Measurements from ENCODE around the gene PAQR6. TPM values are rescaled to one million over a fixed set of nuclear protein-coding genes. Genes with fewer than 3 reads are reported as not detected.

PAQR6 gene
- total RNA-seq, 1 donor from 2014 or later = 5.8 TPM

DNA sequence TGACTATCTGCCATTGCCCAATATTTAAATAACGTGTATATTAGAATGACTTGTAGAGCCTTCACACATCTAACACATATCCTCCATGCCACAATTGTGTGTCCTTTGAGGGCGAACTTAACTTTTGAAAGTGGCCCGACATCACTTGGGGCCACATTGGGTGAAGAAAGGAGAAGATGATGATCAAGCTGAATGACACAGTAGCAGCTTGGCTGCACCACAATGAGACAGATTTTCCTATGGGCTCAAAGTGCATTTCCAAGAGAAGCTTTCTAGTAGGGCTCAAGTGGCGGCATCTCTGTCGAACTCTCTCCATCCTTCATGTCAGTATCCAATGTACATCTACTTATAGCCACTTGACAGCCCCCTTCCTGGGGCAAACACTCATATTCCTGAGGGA lies 9.6 kb downstream of the PAQR6 start:
- Mint-ChIP-seq H3K36me3 (ENCODE audit: low read depth) (peaks cover 53% of the 10 kb centered on the region), H3K9me3 (no peaks in the 10 kb centered on the region), H3K4me3 (ENCODE audit: low read depth) (no peak overlapping the region), H3K4me1 (ENCODE audit: low read depth) (peaks cover 3% of the 10 kb centered on the region), H3K27me3 (ENCODE audit: low read depth) (no peaks in the 10 kb centered on the region), H3K27ac (no peak overlapping the region)
- intact Hi-C loops (cut with micrococcal nuclease) = no loop called here
- no peak for DNase-seq (ENCODE audit: low spot score)

DNA sequence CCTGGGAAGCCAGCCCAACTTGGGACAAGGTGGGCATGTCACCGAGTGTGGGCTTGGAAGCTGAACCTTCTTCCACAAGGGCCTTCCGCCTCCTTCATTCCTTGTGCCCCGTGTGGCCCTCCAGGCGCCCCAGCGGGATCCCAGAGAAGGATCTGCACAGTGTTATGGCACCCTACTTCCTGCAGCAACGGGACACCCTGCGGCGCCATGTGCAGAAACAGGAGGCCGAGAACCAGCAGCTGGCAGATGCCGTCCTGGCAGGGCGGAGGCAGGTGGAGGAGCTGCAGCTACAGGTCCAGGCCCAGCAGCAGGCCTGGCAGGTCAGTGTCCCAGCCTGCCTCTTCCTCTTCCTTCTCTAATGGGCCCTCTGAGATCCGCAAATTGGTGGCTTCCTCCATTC lies 11.7 kb downstream of the PAQR6 start:
- no peaks in the 10 kb centered on the region for H3K9me3 Mint-ChIP-seq
- DNase-seq (ENCODE audit: low spot score) = no peak
- H3K27me3 Mint-ChIP-seq (ENCODE audit: low read depth) = no peaks in the 10 kb centered on the region
- intact Hi-C loops (cut with micrococcal nuclease) = no loop called here
- H3K27ac Mint-ChIP-seq = no peak overlapping the region
- peaks cover 59% of the 10 kb centered on the region for H3K36me3 Mint-ChIP-seq (ENCODE audit: low read depth)
- no peak overlapping the region for H3K4me3 Mint-ChIP-seq (ENCODE audit: low read depth)
- H3K4me1 Mint-ChIP-seq (ENCODE audit: low read depth) = peaks cover 3% of the 10 kb centered on the region

DNA sequence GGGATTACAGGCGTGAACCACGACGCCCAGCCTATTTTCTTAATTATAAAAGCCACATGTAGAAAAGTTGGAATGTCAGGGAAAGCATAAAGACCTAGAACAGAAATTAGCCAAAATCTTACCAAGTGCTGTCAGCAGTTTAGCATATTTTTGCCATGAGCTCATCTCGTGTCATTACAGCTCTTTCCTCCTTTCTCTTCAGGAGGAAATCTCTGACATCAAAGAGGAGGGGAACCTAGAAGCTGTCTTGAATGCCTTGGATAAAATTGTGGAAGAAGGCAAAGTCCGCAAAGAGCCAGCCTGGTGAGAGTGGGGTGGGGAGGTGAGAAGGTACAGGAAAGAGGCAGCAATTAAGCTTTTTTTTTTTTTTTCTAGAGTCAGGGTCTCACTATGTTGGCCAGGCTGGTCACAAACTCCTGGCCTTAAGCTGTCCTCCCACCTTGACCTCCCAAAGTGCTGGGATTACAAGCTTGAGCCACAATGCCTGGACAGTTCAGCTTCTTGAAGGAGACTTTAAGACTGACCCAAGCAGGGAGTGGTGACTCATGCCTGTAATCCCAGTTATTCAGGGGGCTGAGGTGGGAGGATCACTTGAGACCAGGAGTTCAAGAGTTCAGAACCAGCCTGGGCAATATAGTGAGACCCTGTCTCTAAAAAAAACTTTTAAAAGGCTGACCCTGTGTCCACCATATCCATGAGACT lies 14.3 kb downstream of the PAQR6 start:
- H3K4me1 Mint-ChIP-seq (ENCODE audit: low read depth) = peaks cover 8% of the 10 kb centered on the region
- DNase-seq (ENCODE audit: low spot score) = no peak
- H3K27me3 Mint-ChIP-seq (ENCODE audit: low read depth) = no peaks in the 10 kb centered on the region
- H3K4me3 Mint-ChIP-seq (ENCODE audit: low read depth) = no peak overlapping the region
- H3K36me3 Mint-ChIP-seq (ENCODE audit: low read depth) = peaks cover 55% of the 10 kb centered on the region
- peak overlapping the region; percentile 42 for H3K27ac Mint-ChIP-seq
- intact Hi-C loops (cut with micrococcal nuclease) = no loop called here
- H3K9me3 Mint-ChIP-seq = no peaks in the 10 kb centered on the region

GRCh38 chr1:156232201-156232894 lies 15.5 kb downstream of the PAQR6 start:
- H3K36me3 Mint-ChIP-seq (ENCODE audit: low read depth) = peaks cover 53% of the 10 kb centered on the region
- H3K4me3 Mint-ChIP-seq (ENCODE audit: low read depth) = no peak overlapping the region
- H3K4me1 Mint-ChIP-seq (ENCODE audit: low read depth) = peaks cover 10% of the 10 kb centered on the region
- H3K27ac Mint-ChIP-seq = no peak overlapping the region
- intact Hi-C loops (cut with micrococcal nuclease) = no loop called here
- H3K9me3 Mint-ChIP-seq = no peaks in the 10 kb centered on the region
- no peaks in the 10 kb centered on the region for H3K27me3 Mint-ChIP-seq (ENCODE audit: low read depth)
- no peak for DNase-seq (ENCODE audit: low spot score)

DNA sequence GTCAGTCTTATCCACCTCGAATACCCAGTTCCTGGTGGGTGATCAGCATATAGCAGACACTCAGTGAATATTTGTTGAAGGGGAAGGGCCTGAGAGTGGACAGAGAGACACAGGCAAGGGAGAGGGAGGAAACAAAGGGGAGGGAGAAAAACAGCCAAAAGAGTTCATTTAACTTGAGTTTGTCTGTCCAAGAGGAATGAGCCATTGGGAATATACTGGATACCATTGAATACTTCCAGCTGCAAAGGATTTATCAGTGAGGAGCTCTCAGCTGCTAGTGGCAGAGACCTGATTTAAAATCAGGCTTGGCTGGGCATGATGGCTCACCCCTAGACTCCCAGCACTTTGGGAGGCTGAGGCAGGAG lies 17.4 kb downstream of the PAQR6 start:
- intact Hi-C loops (cut with micrococcal nuclease) = no loop called here
- Mint-ChIP-seq H3K4me3 (ENCODE audit: low read depth) (no peak overlapping the region), H3K27ac (no peak overlapping the region), H3K27me3 (ENCODE audit: low read depth) (no peaks in the 10 kb centered on the region), H3K36me3 (ENCODE audit: low read depth) (peaks cover 50% of the 10 kb centered on the region), H3K9me3 (no peaks in the 10 kb centered on the region), H3K4me1 (ENCODE audit: low read depth) (peaks cover 20% of the 10 kb centered on the region)
- no peak for DNase-seq (ENCODE audit: low spot score)

DNA sequence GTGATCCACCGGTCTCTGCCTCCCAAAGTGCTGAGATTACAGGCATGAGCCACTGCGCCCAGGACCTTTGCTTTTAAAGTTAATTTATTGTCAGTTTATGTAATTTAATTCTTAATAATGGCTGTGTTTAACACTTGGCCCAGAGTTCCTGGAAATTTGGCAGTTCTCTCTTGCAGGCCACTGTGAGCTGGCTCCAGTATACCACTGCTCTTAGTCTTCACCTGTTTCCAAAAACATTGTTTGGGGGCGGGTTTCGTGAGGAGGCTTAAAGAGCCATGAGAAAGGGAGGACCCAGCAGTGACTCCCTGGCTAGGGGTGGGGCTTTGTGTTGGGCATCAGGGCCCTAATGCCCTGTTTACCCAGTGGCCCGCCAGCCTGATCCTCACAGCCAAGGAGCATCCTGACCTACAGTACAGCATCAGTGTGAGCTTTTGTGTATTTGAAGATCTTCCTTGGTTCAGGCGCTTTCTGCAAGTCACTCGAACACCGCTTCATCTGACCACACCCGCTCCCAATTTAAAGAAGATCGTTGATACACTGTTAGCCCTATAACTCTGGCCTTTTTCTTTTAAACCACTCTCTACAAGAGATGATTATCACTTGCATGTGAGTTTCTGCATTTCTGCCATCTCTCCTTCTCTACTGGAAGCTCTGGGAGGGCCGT lies 17.9 kb downstream of the PAQR6 start:
- intact Hi-C loops (cut with micrococcal nuclease) = no loop called here
- no peak for DNase-seq (ENCODE audit: low spot score)
- Mint-ChIP-seq H3K4me3 (ENCODE audit: low read depth) (no peak overlapping the region), H3K9me3 (no peaks in the 10 kb centered on the region), H3K4me1 (ENCODE audit: low read depth) (peaks cover 22% of the 10 kb centered on the region), H3K27ac (no peak overlapping the region), H3K36me3 (ENCODE audit: low read depth) (peaks cover 53% of the 10 kb centered on the region), H3K27me3 (ENCODE audit: low read depth) (no peaks in the 10 kb centered on the region)

GRCh38 chr1:156228501-156228900 lies 19.4 kb downstream of the PAQR6 start:
- DNase-seq (ENCODE audit: low spot score) = no peak
- peaks cover 52% of the 10 kb centered on the region for H3K36me3 Mint-ChIP-seq (ENCODE audit: low read depth)
- intact Hi-C loops (cut with micrococcal nuclease) = no loop called here
- no peak overlapping the region for H3K4me3 Mint-ChIP-seq (ENCODE audit: low read depth)
- no peaks in the 10 kb centered on the region for H3K27me3 Mint-ChIP-seq (ENCODE audit: low read depth)
- no peaks in the 10 kb centered on the region for H3K9me3 Mint-ChIP-seq
- peaks cover 26% of the 10 kb centered on the region for H3K4me1 Mint-ChIP-seq (ENCODE audit: low read depth)
- peak overlapping the region; percentile 77 for H3K27ac Mint-ChIP-seq

DNA sequence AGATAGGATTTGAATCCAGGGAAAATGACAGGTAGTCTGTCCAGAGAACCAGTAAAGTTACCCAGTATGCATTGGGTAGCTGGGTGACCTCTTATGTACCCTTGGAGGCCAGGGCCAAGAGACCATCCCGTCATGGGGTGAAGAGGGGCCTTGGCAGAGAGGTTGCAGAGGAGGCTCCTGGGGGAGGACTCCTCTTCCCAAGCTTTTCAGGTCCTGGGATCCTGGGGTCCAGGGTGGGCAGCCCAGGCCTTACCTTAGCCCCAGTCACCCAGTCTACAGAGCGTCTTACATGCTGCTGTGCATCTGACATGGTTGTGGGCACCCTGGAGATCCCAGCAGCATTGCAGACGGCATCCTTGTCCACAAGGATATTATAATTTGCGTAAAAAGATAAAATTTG lies 21.1 kb downstream of the PAQR6 start:
- Mint-ChIP-seq H3K9me3 (no peaks in the 10 kb centered on the region), H3K27me3 (ENCODE audit: low read depth) (no peaks in the 10 kb centered on the region), H3K4me1 (ENCODE audit: low read depth) (peaks cover 44% of the 10 kb centered on the region), H3K4me3 (ENCODE audit: low read depth) (no peak overlapping the region), H3K27ac (peak overlapping the region; percentile 83), H3K36me3 (ENCODE audit: low read depth) (peaks cover 62% of the 10 kb centered on the region)
- DNase-seq (ENCODE audit: low spot score) = no peak
- intact Hi-C loops (cut with micrococcal nuclease) = loop anchor here (1.0 kb wide), 1 partner anchor 8 kb away; no protein-coding TSS in a partner anchor

DNA sequence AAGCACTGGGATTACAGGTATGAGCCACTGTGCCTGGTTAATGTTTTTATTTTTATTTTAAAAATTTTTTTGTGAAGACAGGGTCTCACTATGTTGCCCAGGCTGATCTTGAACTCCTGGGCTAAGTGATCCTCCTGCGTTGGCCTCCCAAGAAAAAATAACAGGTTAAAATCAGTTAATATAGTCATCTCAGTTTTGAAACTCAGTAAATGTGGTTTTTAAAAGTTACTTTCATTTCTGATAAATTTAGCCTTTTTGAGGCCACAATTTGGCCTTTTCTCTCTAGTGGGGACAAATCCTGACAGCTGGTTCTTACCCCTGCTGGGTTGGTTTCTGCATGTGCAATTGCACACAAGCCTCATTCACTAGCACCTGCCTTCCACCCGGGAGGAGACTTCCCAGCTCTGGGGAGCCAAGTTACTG lies 21.7 kb downstream of the PAQR6 start:
- peaks cover 67% of the 10 kb centered on the region for H3K36me3 Mint-ChIP-seq (ENCODE audit: low read depth)
- H3K27ac Mint-ChIP-seq = peak overlapping the region; percentile 83
- H3K27me3 Mint-ChIP-seq (ENCODE audit: low read depth) = no peaks in the 10 kb centered on the region
- no peaks in the 10 kb centered on the region for H3K9me3 Mint-ChIP-seq
- no peak overlapping the region for H3K4me3 Mint-ChIP-seq (ENCODE audit: low read depth)
- H3K4me1 Mint-ChIP-seq (ENCODE audit: low read depth) = peaks cover 50% of the 10 kb centered on the region
- intact Hi-C loops (cut with micrococcal nuclease) = loop anchor here (1.0 kb wide), 1 partner anchor 8 kb away; no protein-coding TSS in a partner anchor
- DNase-seq (ENCODE audit: low spot score) = no peak

GRCh38 chr1:156225677-156226014 lies 22.2 kb downstream of the PAQR6 start:
- Mint-ChIP-seq H3K4me1 (ENCODE audit: low read depth) (peaks cover 53% of the 10 kb centered on the region), H3K9me3 (no peaks in the 10 kb centered on the region), H3K4me3 (ENCODE audit: low read depth) (no peak overlapping the region), H3K36me3 (ENCODE audit: low read depth) (peaks cover 71% of the 10 kb centered on the region), H3K27ac (peak overlapping the region; percentile 89), H3K27me3 (ENCODE audit: low read depth) (no peaks in the 10 kb centered on the region)
- intact Hi-C loops (cut with micrococcal nuclease) = loop anchor here (1.0 kb wide), 4 partner anchors 7 to 135 kb away; no protein-coding TSS in a partner anchor
- no peak for DNase-seq (ENCODE audit: low spot score)

GRCh38 chr1:156221986-156222692 lies 25.7 kb downstream of the PAQR6 start:
- no peaks in the 10 kb centered on the region for H3K27me3 Mint-ChIP-seq (ENCODE audit: low read depth)
- peaks cover 64% of the 10 kb centered on the region for H3K4me1 Mint-ChIP-seq (ENCODE audit: low read depth)
- DNase-seq (ENCODE audit: low spot score) = no peak
- H3K4me3 Mint-ChIP-seq (ENCODE audit: low read depth) = peak overlapping the region; percentile 46
- H3K27ac Mint-ChIP-seq = peak overlapping the region; percentile 96
- peaks cover 72% of the 10 kb centered on the region for H3K36me3 Mint-ChIP-seq (ENCODE audit: low read depth)
- H3K9me3 Mint-ChIP-seq = no peaks in the 10 kb centered on the region
- intact Hi-C loops (cut with micrococcal nuclease) = loop anchor here (2.0 kb wide), 1 partner anchor 125 kb away; no protein-coding TSS in a partner anchor

DNA sequence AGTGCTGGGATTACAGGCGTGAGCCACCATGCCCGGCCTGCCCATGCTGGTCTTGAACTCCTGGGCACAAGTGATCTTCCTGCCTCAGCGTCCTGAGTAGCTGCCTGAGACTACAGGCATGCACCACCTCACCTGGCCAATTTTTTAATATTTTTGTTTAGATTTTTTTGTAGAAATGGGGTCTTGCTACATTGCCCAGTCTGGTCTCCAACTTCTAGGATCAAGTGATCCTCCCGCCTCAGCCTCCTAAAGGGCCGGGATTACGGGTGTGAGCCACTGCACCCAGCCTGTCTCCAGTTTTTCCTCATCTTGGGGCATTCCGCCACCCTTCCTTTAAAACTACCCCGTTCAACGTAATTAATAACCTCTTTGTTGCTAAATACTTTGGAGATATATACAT lies 27.6 kb downstream of the PAQR6 start:
- Mint-ChIP-seq H3K27me3 (ENCODE audit: low read depth) (no peaks in the 10 kb centered on the region), H3K36me3 (ENCODE audit: low read depth) (peaks cover 64% of the 10 kb centered on the region), H3K9me3 (no peaks in the 10 kb centered on the region), H3K4me1 (ENCODE audit: low read depth) (peaks cover 56% of the 10 kb centered on the region), H3K27ac (peak overlapping the region; percentile 96), H3K4me3 (ENCODE audit: low read depth) (no peak overlapping the region)
- intact Hi-C loops (cut with micrococcal nuclease) = no loop called here
- DNase-seq (ENCODE audit: low spot score) = no peak
